HepG2 (cell line): ENCODE results near the gene ERRFI1. TPM values are rescaled to one million over a fixed set of nuclear protein-coding genes. Genes with fewer than 3 reads are reported as not detected.
A peak's percentile ranks its signal among the peaks of the same experiment; 100 is the strongest.

Experiments used
- ATAC-seq: fragments of 200-7000 bp; cut with Tn5 transposase; 3 replicates; pipeline ENCODE4 v1.9.1; 2020; ENCODE audit warnings: mild to moderate bottlenecking, moderate library complexity
- BruUV-seq: library from RNA; stranded (reverse); fragments of 400-500 nt; replicated peaks from 2 replicates; lab custom pipeline; 2021; lab: Mats Ljungman, UMichigan
- CTCF ChIA-PET: fragments of 300-600 bp; formaldehyde crosslinking; extraction: SDS; loops from one replicate; lab custom pipeline; 2021; ENCODE audit warnings: low total read pairs, inconsistent platforms, low intra/inter-chr PET ratio; lab: Yijun Ruan, JAX
- POLR2A ChIA-PET: fragments of 350-600 bp; sonication (Branson Sonifier 250); formaldehyde crosslinking; loops from one replicate; lab custom pipeline; 2020; ENCODE audit warnings: antibody characterized with exemption, inconsistent platforms; lab: Yijun Ruan, JAX
- DNase-seq: peaks from one replicate; pipeline ENCODE4 v3.0.0-alpha.2; 2015; ENCODE audit warnings: low spot score
- FAIRE-seq: peaks from 3 replicates; lab custom pipeline; 2011; peaks lifted over from hg19 to GRCh38; lab: Jason Lieb, UNC
- H2AFZ ChIP-seq: one replicate; pipeline ENCODE4 v1.6.1; 2011; ENCODE audit warnings: low read length, inconsistent platforms
- H3K27ac ChIP-seq: fragments of 300-600 bp; 3 replicates; pipeline ENCODE4 v1.8.0; 2011; ENCODE audit warnings: mixed run types, mild to moderate bottlenecking, mixed read lengths, low read length, inconsistent platforms; ENCODE audit not compliant: insufficient read depth; ENCODE audit errors: extremely low read length
- H3K27me3 ChIP-seq, 2 experiments: fragments of 200-600 bp in 1 of 2; 2 replicates in 1 of 2; 3 replicates in 1 of 2; pipeline versions ENCODE4 v1.6.0 to v1.8.0; 2011; ENCODE audit warnings: low read length in 2 of 2, mild to moderate bottlenecking in 2 of 2, moderate library complexity in 2 of 2, inconsistent platforms in 1 of 2; ENCODE audit not compliant: insufficient read depth in 2 of 2, control insufficient read depth in 1 of 2
- H3K36me3 ChIP-seq, 2 experiments: fragments of 200-600 bp in 1 of 2; replicated peaks in 1 of 2; 2 replicates in 1 of 2; 3 replicates in 1 of 2; pipeline versions ENCODE4 v1.5.1 to v1.8.0; 2011; ENCODE audit warnings: low read length in 2 of 2, inconsistent platforms in 1 of 2; ENCODE audit not compliant: insufficient read depth in 2 of 2, control insufficient read depth in 1 of 2
- H3K4me1 ChIP-seq: 2 replicates; pipeline ENCODE4 v1.5.1; 2012; ENCODE audit warnings: low read length, inconsistent platforms; ENCODE audit not compliant: insufficient read depth
- H3K4me2 ChIP-seq: 2 replicates; pipeline ENCODE4 v1.6.0; 2011; ENCODE audit warnings: low read depth, low read length, inconsistent platforms
- H3K4me3 ChIP-seq, 3 experiments: fragments of 200-600 bp in 1 of 3; sonication (generic), shearing (Covaris generic) in 1 of 3; replicated peaks in 1 of 3; 2 replicates each; pipeline ENCODE4 v1.5.1; 2011 to 2016; ENCODE audit warnings: low read length in 3 of 3, inconsistent platforms in 2 of 3, low read depth in 2 of 3, mild to moderate bottlenecking in 2 of 3, control low read depth in 1 of 3, mixed read lengths in 1 of 3; ENCODE audit not compliant: insufficient read depth in 1 of 3
- H3K79me2 ChIP-seq: one replicate; pipeline ENCODE4 v1.6.1; 2011; ENCODE audit warnings: low read length, inconsistent platforms; ENCODE audit not compliant: insufficient read depth
- H3K9ac ChIP-seq: 2 replicates; pipeline ENCODE4 v1.6.0; 2011; ENCODE audit warnings: mild to moderate bottlenecking, low read depth, low read length, inconsistent platforms; ENCODE audit not compliant: insufficient read depth
- H3K9me3 ChIP-seq: 2 replicates; pipeline ENCODE4 v1.5.1; 2012; ENCODE audit warnings: mild to moderate bottlenecking, low read length
- H4K20me1 ChIP-seq: 2 replicates; pipeline ENCODE4 v1.6.0; 2011; ENCODE audit warnings: inconsistent platforms, mild to moderate bottlenecking, low read length, moderate library complexity; ENCODE audit not compliant: insufficient read depth
- ATF4 ChIP-seq, 2 experiments: fragments of 450-650 bp in 1 of 2; sonication (generic) in 1 of 2; formaldehyde crosslinking; IDR thresholded peaks; 2 replicates each; pipeline versions ENCODE4 v1.5.0 to v1.8.0; 2020 to 2022; ENCODE audit warnings: mild to moderate bottlenecking in 1 of 2, missing genetic modification reagents in 1 of 2
- CEBPB ChIP-seq: IDR thresholded peaks from 2 replicates; pipeline ENCODE4 v1.6.1; 2011; ENCODE audit warnings: low read depth, low read length, improper control_type of control experiment, borderline replicate concordance
- CEBPG ChIP-seq: IDR thresholded peaks from 2 replicates; pipeline ENCODE4 v1.6.1; 2016
- FOXK1 ChIP-seq: sonication (generic); formaldehyde crosslinking; IDR thresholded peaks from 2 replicates; pipeline ENCODE4 v1.4.0; 2020; ENCODE audit warnings: low read depth, missing genetic modification reagents, borderline replicate concordance
- GATAD2A ChIP-seq: IDR thresholded peaks from 2 replicates; pipeline ENCODE4 v1.6.1; 2016
- KDM2A ChIP-seq: sonication (generic); formaldehyde crosslinking; IDR thresholded peaks from 2 replicates; pipeline ENCODE4 v1.4.0; 2020; ENCODE audit warnings: low read depth, missing genetic modification reagents, borderline replicate concordance
- LRRFIP1 ChIP-seq: sonication (generic); formaldehyde crosslinking; conservative IDR thresholded peaks from 2 replicates; pipeline ENCODE4 v1.4.0; 2020; ENCODE audit warnings: missing genetic modification reagents
- MED1 ChIP-seq: sonication (generic); formaldehyde crosslinking; IDR thresholded peaks from 2 replicates; pipeline ENCODE4 v1.4.0; 2020; ENCODE audit warnings: missing genetic modification reagents
- MTA1 ChIP-seq: sonication (generic); formaldehyde crosslinking; IDR thresholded peaks from 2 replicates; pipeline ENCODE4 v1.4.0; 2020; ENCODE audit warnings: missing genetic modification reagents, mild to moderate bottlenecking, borderline replicate concordance
- NFE2L1 ChIP-seq: sonication (generic); formaldehyde crosslinking; IDR thresholded peaks from 2 replicates; pipeline ENCODE4 v1.4.0; 2020; ENCODE audit warnings: missing genetic modification reagents, mild to moderate bottlenecking, borderline replicate concordance
- POLR2G ChIP-seq: fragments of 200-400 bp; formaldehyde crosslinking; IDR thresholded peaks from 2 replicates; pipeline ENCODE4 v1.6.1; 2018; ENCODE audit warnings: mild to moderate bottlenecking, low read depth, low read length, moderate library complexity
- RBFOX2 ChIP-seq: fragments of 200-400 bp; formaldehyde crosslinking; IDR thresholded peaks from 2 replicates; pipeline ENCODE4 v1.6.1; 2017; ENCODE audit warnings: low read depth, mild to moderate bottlenecking, low read length
- RBM22 ChIP-seq: fragments of 200-400 bp; formaldehyde crosslinking; optimal IDR thresholded peaks from 2 replicates; pipeline ENCODE3; 2017; ENCODE audit warnings: mild to moderate bottlenecking, low read length, moderate library complexity
- SMARCC2 ChIP-seq: fragments of 450-650 bp; IDR thresholded peaks from 2 replicates; pipeline ENCODE4 v1.6.1; 2017; ENCODE audit warnings: antibody characterized with exemption, mild to moderate bottlenecking
- YEATS4 ChIP-seq: sonication (generic); formaldehyde crosslinking; IDR thresholded peaks from 2 replicates; pipeline ENCODE4 v1.4.0; 2020; ENCODE audit warnings: missing genetic modification reagents, borderline replicate concordance
- ZNF619 ChIP-seq: sonication (generic); formaldehyde crosslinking; IDR thresholded peaks from 2 replicates; pipeline ENCODE4 v1.4.0; 2020; ENCODE audit warnings: mild to moderate bottlenecking, missing genetic modification reagents
- ZNF644 ChIP-seq: IDR thresholded peaks from 2 replicates; pipeline ENCODE4 v1.6.1; 2016; ENCODE audit warnings: low read depth
- ZNF7 ChIP-seq: IDR thresholded peaks from 2 replicates; pipeline ENCODE4 v1.6.1; 2016; ENCODE audit warnings: missing biosample characterization, missing genetic modification reagents
- ZSCAN20 ChIP-seq: sonication (generic); formaldehyde crosslinking; IDR thresholded peaks from 2 replicates; pipeline ENCODE4 v1.4.0; 2020; ENCODE audit warnings: missing genetic modification reagents, mild to moderate bottlenecking, borderline replicate concordance
- ZSCAN31 ChIP-seq: sonication (generic); formaldehyde crosslinking; IDR thresholded peaks from 2 replicates; pipeline ENCODE4 v1.5.0; 2020; ENCODE audit warnings: low read depth, mild to moderate bottlenecking, missing genetic modification reagents
- WGBS: methylation state at CpG from one replicate; pipeline ENCODE4 v1.1.6; 2017; ENCODE audit warnings: low lambda C conversion rate; 5-methylcytosine and 5-hydroxymethylcytosine counted together
- in situ Hi-C: cut with HindIII; loops from 2 replicates; pipeline ENCODE4 v1.10.0; 2017; ENCODE audit warnings: low pct_unique_long_range_greater_than_20kb; ENCODE audit not compliant: extremely low pct_ligation_motif_present
- intact Hi-C: fragments of 100-400 bp; cut with micrococcal nuclease; formaldehyde crosslinking; loops from one replicate; pipeline ENCODE4 v1.10.0; 2022; ENCODE audit not compliant: unreplicated experiment
- polyA plus RNA-seq, 8 experiments: library from polyadenylated mRNA; depleted of rRNA in 3 of 8; stranded (reverse) in 7 of 8; unstranded in 1 of 8; fragments of >200 nt; fragmentation: Illumina TruSeq in 4 of 8; extraction: Trizol in 4 of 8; gene quantifications; 2 replicates each; pipeline versions ENCODE4 v1.2.1 to v1.2.3, GENCODE V29; 2011 to 2016; ENCODE audit warnings: low read depth in 4 of 8, missing spikeins in 1 of 8, mixed read lengths in 1 of 8; ENCODE audit not compliant: insufficient read depth in 1 of 8
- total RNA-seq, 5 experiments: library from RNA; depleted of rRNA; stranded (reverse); fragments of >200 nt; fragmentation: Illumina TruSeq; extraction: Trizol; gene quantifications; 2 replicates each; pipeline ENCODE4 v1.2.3, GENCODE V29; 2016; ENCODE audit warnings: low read depth in 1 of 5

ERRFI1 gene
- total and polyA plus RNA-seq, 2 of the 13 experiments (the other 11 are each of a cell fraction or from before 2014, with no cell fraction given): 84.4 to 753 TPM

GRCh38 chr1:8016210-8016894 is 9.8 kb downstream of the ERRFI1 start (continued):
- TF ChIP-seq LRRFIP1 (CRISPR knock-in tag) (no peak), YEATS4 (CRISPR knock-in tag) (no peak), ZNF644 (CRISPR knock-in tag) (no peak), ZNF619 (CRISPR knock-in tag) (no peak), KDM2A (CRISPR knock-in tag) (no peak), FOXK1 (no peak), MED1 (CRISPR knock-in tag) (no peak; the same call in 1 of the 2 replicates), NFE2L1 (CRISPR knock-in tag) (no peak)

- no TSS peak for BruUV-seq
- DNase-seq (no peak), ATAC-seq (0 out of 3 replicates have a peak, but pooled peaks have one; percentile 18), FAIRE-seq (no peak)
- WGBS: 48% methylated on average over 2 of the region's 2 CpGs
- H3K4me3 ChIP-seq: peak overlapping the region in 2 of 3 experiments; percentile 37 to 94; a peak in 3 of 6 replicates
- no peaks in the 10 kb centered on the region for H3K27me3 ChIP-seq
- H3K36me3 ChIP-seq: peaks cover 28 to 58% of the 10 kb centered on the region in 2 experiments
- H3K9ac ChIP-seq: no peak overlapping the region
- H3K27ac ChIP-seq: peak overlapping the region; percentile 60
- peaks cover 100% of the 10 kb centered on the region for H4K20me1 ChIP-seq
- peak overlapping the region; percentile 41; the same call in 1 of the 2 replicates for H3K4me2 ChIP-seq
- H3K79me2 ChIP-seq: peaks cover 77% of the 10 kb centered on the region
- in situ Hi-C loops: loop anchor here (10.0 kb wide), 1 partner anchor 299 kb away; the partner anchor contains the start of gene SLC45A1
- ChIA-PET CTCF (interaction anchor here (1.5 to 2.3 kb wide), 4 partner anchors 34 to 333 kb away, joined by 6 to 17 read pairs (median 8); no protein-coding TSS in a partner anchor), POLR2A (interaction anchor here (1.0 to 6.9 kb wide), 12 partner anchors 9 to 327 kb away, joined by 3 to 99 read pairs (median 6); partner anchors contain the start of gene ERRFI1)
- no peaks in the 10 kb centered on the region for H3K9me3 ChIP-seq
- no peak overlapping the region for H2AFZ ChIP-seq
- H3K4me1 ChIP-seq: peaks cover 86% of the 10 kb centered on the region
- intact Hi-C loops: no loop called here
- TF ChIP-seq RBM22 (peak; percentile 79), ZSCAN31 (CRISPR knock-in tag) (no peak), ZNF7 (CRISPR knock-in tag) (no peak), MTA1 (CRISPR knock-in tag) (no peak), ATF4 (CRISPR knock-in tag; IDR thresholded peaks at IDR 0.05) (peak in 1 of 2 experiments; percentile 37; a peak in 1 of 4 replicates), CEBPG (peak; percentile 67), SMARCC2 (no peak), CEBPB (peak; percentile 84), RBFOX2 (peak; percentile 8; the same call in 1 of the 2 replicates), ZSCAN20 (CRISPR knock-in tag) (0 out of 2 replicates have a peak, but pooled peaks have one; percentile 17), POLR2G (peak; percentile 15; the same call in 1 of the 2 replicates), GATAD2A (no peak)
Measured at GRCh38 chr1:8015809-8016165, 10.3 kb downstream of the ERRFI1 start.
